ENCODE data around the gene XXYLT1.

The XXYLT1 gene

DNA sequence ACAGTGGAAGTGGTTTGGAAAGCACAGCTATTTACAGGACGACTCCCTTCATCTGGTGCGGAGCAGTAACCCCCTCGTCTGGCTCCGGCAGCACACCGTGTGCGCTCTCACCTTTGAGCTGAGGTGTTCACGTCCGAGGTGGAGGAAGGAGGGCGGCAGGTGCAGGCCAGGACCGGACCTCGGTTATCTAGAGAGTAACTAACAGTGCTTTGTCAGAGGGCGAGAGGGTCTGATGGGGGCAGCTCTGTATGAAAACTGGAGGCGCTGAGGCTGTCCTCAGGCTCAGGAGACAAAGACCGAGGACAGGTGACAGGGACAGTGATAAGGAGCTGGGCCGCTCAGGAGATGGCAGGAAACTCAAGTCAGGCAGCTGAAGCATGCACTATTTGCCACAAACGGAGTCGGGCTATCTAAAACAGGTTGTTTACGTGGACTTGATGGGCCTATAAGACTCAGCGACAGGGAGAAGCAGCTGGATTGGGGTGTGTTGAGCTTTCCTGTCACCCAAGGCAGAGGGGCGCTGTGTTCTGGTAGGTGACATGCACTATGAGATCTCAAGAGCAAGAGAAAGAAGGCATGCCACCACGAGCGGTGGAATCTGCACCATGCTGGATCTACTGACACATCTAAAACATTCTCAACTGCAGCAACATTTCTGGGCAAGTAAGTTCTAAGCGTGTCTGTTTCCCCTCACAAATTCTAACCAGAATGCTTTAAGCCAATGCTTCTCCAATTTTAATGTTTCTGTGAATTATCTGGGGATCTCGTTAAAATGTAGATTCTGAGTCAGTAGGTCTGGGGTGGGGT lies 155.2 kb downstream of the XXYLT1 start (continued):
- TF ChIP-seq, protein P1, sequence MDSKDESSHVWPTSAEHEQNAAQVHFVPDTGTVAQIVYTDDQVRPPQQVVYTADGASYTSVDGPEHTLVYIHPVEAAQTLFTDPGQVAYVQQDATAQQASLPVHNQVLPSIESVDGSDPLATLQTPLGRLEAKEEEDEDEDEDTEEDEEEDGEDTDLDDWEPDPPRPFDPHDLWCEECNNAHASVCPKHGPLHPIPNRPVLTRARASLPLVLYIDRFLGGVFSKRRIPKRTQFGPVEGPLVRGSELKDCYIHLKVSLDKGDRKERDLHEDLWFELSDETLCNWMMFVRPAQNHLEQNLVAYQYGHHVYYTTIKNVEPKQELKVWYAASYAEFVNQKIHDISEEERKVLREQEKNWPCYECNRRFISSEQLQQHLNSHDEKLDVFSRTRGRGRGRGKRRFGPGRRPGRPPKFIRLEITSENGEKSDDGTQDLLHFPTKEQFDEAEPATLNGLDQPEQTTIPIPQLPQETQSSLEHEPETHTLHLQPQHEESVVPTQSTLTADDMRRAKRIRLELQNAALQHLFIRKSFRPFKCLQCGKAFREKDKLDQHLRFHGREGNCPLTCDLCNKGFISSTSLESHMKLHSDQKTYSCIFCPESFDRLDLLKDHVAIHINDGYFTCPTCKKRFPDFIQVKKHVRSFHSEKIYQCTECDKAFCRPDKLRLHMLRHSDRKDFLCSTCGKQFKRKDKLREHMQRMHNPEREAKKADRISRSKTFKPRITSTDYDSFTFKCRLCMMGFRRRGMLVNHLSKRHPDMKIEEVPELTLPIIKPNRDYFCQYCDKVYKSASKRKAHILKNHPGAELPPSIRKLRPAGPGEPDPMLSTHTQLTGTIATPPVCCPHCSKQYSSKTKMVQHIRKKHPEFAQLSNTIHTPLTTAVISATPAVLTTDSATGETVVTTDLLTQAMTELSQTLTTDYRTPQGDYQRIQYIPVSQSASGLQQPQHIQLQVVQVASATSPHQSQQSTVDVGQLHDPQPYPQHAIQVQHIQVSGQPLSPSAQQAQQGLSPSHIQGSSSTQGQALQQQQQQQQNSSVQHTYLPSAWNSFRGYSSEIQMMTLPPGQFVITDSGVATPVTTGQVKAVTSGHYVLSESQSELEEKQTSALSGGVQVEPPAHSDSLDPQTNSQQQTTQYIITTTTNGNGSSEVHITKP (tag by site-specific recombination; IDR thresholded peaks at IDR 0.05): no peak
- TF ChIP-seq, protein P2, sequence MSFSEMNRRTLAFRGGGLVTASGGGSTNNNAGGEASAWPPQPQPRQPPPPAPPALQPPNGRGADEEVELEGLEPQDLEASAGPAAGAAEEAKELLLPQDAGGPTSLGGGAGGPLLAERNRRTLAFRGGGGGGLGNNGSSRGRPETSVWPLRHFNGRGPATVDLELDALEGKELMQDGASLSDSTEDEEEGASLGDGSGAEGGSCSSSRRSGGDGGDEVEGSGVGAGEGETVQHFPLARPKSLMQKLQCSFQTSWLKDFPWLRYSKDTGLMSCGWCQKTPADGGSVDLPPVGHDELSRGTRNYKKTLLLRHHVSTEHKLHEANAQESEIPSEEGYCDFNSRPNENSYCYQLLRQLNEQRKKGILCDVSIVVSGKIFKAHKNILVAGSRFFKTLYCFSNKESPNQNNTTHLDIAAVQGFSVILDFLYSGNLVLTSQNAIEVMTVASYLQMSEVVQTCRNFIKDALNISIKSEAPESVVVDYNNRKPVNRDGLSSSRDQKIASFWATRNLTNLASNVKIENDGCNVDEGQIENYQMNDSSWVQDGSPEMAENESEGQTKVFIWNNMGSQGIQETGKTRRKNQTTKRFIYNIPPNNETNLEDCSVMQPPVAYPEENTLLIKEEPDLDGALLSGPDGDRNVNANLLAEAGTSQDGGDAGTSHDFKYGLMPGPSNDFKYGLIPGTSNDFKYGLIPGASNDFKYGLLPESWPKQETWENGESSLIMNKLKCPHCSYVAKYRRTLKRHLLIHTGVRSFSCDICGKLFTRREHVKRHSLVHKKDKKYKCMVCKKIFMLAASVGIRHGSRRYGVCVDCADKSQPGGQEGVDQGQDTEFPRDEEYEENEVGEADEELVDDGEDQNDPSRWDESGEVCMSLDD (tag by site-specific recombination; IDR thresholded peaks at IDR 0.05): no peak
- TF ChIP-seq ZNF24 (tag by site-specific recombination; IDR thresholded peaks at IDR 0.05): no peak
- TF ChIP-seq ZSCAN23 (tag by site-specific recombination; IDR thresholded peaks at IDR 0.05): no peak
- no peak for TF ChIP-seq ZNF148 (tag by site-specific recombination; IDR thresholded peaks at IDR 0.05; ENCODE audit: borderline replicate concordance)

GRCh38 chr3:195114786-195115599 lies 156.0 kb downstream of the XXYLT1 start:
- POLR2A ChIA-PET: no interaction called here
- H3K4me1 ChIP-seq (ENCODE audit: control insufficient read depth, insufficient read depth, low read length): no peaks in the 10 kb centered on the region
- H3K4me3 ChIP-seq (ENCODE audit: low read depth, low read length): no peak overlapping the region
- H3K27ac ChIP-seq (ENCODE audit: extremely low read depth, low read depth, low read length): no peak overlapping the region
- no peaks in the 10 kb centered on the region for H3K9me3 ChIP-seq (ENCODE audit: control insufficient read depth, insufficient read depth, low read depth, low read length)
- H3K36me3 ChIP-seq (ENCODE audit: control insufficient read depth in 2 of 2, insufficient read depth in 1 of 2, low read length in 2 of 2): peaks cover 6 to 8% of the 10 kb centered on the region in 2 experiments; a peak in 2 of 3 replicates
- CTCF ChIA-PET: interaction anchor here (0.7 to 1.5 kb wide), 2 partner anchors 8 to 432 kb away, joined by 3 to 4 read pairs; no protein-coding TSS in a partner anchor
- TF ChIP-seq ELK4 (IDR thresholded peaks at IDR 0.05; ENCODE audit: borderline replicate concordance, low read depth, low read length) (no peak), ZNF626 (tag by site-specific recombination; IDR thresholded peaks at IDR 0.05) (no peak), ZBTB48 (tag by site-specific recombination; IDR thresholded peaks at IDR 0.05) (no peak), ZNF354C (tag by site-specific recombination; IDR thresholded peaks at IDR 0.05; ENCODE audit: borderline replicate concordance, low read depth) (no peak), ZBTB1 (tag by site-specific recombination; IDR thresholded peaks at IDR 0.05) (no peak), ZNF146 (tag by site-specific recombination; IDR thresholded peaks at IDR 0.05) (no peak), ZNF169 (tag by site-specific recombination; IDR thresholded peaks at IDR 0.05) (no peak), ZNF707 (tag by site-specific recombination; IDR thresholded peaks at IDR 0.05) (no peak), ZNF202 (tag by site-specific recombination; IDR thresholded peaks at IDR 0.05; ENCODE audit: borderline replicate concordance) (no peak), ZNF366 (tag by site-specific recombination; conservative IDR thresholded peaks at IDR 0.05) (no peak), ZNF211 (tag by site-specific recombination; IDR thresholded peaks at IDR 0.05; ENCODE audit: low read depth) (no peak), ZBTB20 (tag by site-specific recombination; IDR thresholded peaks at IDR 0.05) (no peak), ZNF423 (tag by site-specific recombination; IDR thresholded peaks at IDR 0.05) (no peak), ZNF157 (tag by site-specific recombination; IDR thresholded peaks at IDR 0.05) (no peak), SALL2 (tag by site-specific recombination; IDR thresholded peaks at IDR 0.05; ENCODE audit: borderline replicate concordance) (no peak), ZBTB8A (tag by site-specific recombination; IDR thresholded peaks at IDR 0.05) (no peak), ZNF548 (tag by site-specific recombination; IDR thresholded peaks at IDR 0.05) (no peak)

All from HEK293 (cell line).